ENCODE results near the gene EFEMP2. TPM values are rescaled to one million over a fixed set of nuclear protein-coding genes. Genes with fewer than 3 reads are reported as not detected.

The EFEMP2 gene
- total RNA-seq, 2 experiments from 2014 or later, result 15.3 to 20.0 TPM

- Mint-ChIP-seq H3K36me3 (peaks cover 17% of the 10 kb centered on the region), H3K27ac (no peak overlapping the region), H3K4me1 (peaks cover 24% of the 10 kb centered on the region), H3K9me3 (no peaks in the 10 kb centered on the region), H3K4me3 (no peak overlapping the region), H3K27me3 (no peaks in the 10 kb centered on the region)
- POLR2A ChIA-PET, result interaction anchor here (1.2 to 8.3 kb wide), 2 partner anchors 13 to 25 kb away, joined by 4 to 304 read pairs; partner anchors contain the start of genes CCDC85B and FIBP
- no peak for ATAC-seq (ENCODE audit: low read depth)
- DNase-seq, result no peak
Measured at GRCh38 chr11:65864706-65865471, 7.7 kb downstream of the EFEMP2 start.

GRCh38 chr11:65863889-65864705 lies 8.5 kb downstream of the EFEMP2 start:
- H3K36me3 Mint-ChIP-seq, result peaks cover 17% of the 10 kb centered on the region
- no peak overlapping the region for H3K4me3 Mint-ChIP-seq
- ATAC-seq (ENCODE audit: low read depth) (no peak), DNase-seq (no peak)
- H3K4me1 Mint-ChIP-seq, result peaks cover 23% of the 10 kb centered on the region
- no peaks in the 10 kb centered on the region for H3K27me3 Mint-ChIP-seq
- no peak overlapping the region for H3K27ac Mint-ChIP-seq
- H3K9me3 Mint-ChIP-seq, result no peaks in the 10 kb centered on the region
- POLR2A ChIA-PET, result interaction anchor here (1.2 to 8.3 kb wide), 5 partner anchors 7 to 54 kb away, joined by 4 to 304 read pairs (median 22); partner anchors contain the start of genes CCDC85B, EFEMP2 and FIBP

- no peak for ATAC-seq (ENCODE audit: low read depth)
- peaks cover 26% of the 10 kb centered on the region for H3K4me1 Mint-ChIP-seq
- H3K27me3 Mint-ChIP-seq, result no peaks in the 10 kb centered on the region
- DNase-seq, result peak; percentile 22
- H3K4me3 Mint-ChIP-seq, result peak overlapping the region; percentile 63
- peak overlapping the region; percentile 70 for H3K27ac Mint-ChIP-seq
- no peaks in the 10 kb centered on the region for H3K9me3 Mint-ChIP-seq
- POLR2A ChIA-PET, result interaction anchor here (1.7 to 8.3 kb wide), 4 partner anchors 8 to 55 kb away, joined by 4 to 304 read pairs (median 99); partner anchors contain the start of genes CCDC85B, EFEMP2 and FIBP
- peaks cover 17% of the 10 kb centered on the region for H3K36me3 Mint-ChIP-seq
Measured at GRCh38 chr11:65862941-65863888, 9.4 kb downstream of the EFEMP2 start.

- Mint-ChIP-seq H3K36me3 (peaks cover 14% of the 10 kb centered on the region), H3K4me3 (peak overlapping the region; percentile 91), H3K27me3 (no peaks in the 10 kb centered on the region), H3K9me3 (no peaks in the 10 kb centered on the region), H3K27ac (peak overlapping the region; percentile 70), H3K4me1 (peaks cover 25% of the 10 kb centered on the region)
- ATAC-seq (ENCODE audit: low read depth) (no peak), DNase-seq (peak; percentile 28)
- POLR2A ChIA-PET, result interaction anchor here (1.7 to 8.3 kb wide), 4 partner anchors 9 to 56 kb away, joined by 4 to 304 read pairs (median 99); partner anchors contain the start of genes CCDC85B, EFEMP2 and FIBP
Measured at GRCh38 chr11:65862191-65862735, 10.3 kb downstream of the EFEMP2 start.

GRCh38 chr11:65861533-65862183 lies 10.9 kb downstream of the EFEMP2 start:
- H3K27me3 Mint-ChIP-seq, result no peaks in the 10 kb centered on the region
- peaks cover 14% of the 10 kb centered on the region for H3K36me3 Mint-ChIP-seq
- peak overlapping the region; percentile 91 for H3K4me3 Mint-ChIP-seq
- no peaks in the 10 kb centered on the region for H3K9me3 Mint-ChIP-seq
- H3K4me1 Mint-ChIP-seq, result peaks cover 27% of the 10 kb centered on the region
- H3K27ac Mint-ChIP-seq, result peak overlapping the region; percentile 98
- no peak for ATAC-seq (ENCODE audit: low read depth)
- POLR2A ChIA-PET, result interaction anchor here (0.8 to 8.3 kb wide), 7 partner anchors 9 to 363 kb away, joined by 3 to 304 read pairs (median 30); partner anchors contain the start of genes CCDC85B, CTSW, EFEMP2 and FIBP
- DNase-seq, result peak; percentile 31

GRCh38 chr11:65861165-65861505 lies 11.5 kb downstream of the EFEMP2 start:
- Mint-ChIP-seq H3K27me3 (no peaks in the 10 kb centered on the region), H3K36me3 (peaks cover 20% of the 10 kb centered on the region), H3K4me3 (peak overlapping the region; percentile 91), H3K27ac (peak overlapping the region; percentile 98), H3K4me1 (peaks cover 32% of the 10 kb centered on the region), H3K9me3 (no peaks in the 10 kb centered on the region)
- ATAC-seq (ENCODE audit: low read depth) (no peak), DNase-seq (no peak)
- POLR2A ChIA-PET, result interaction anchor here (0.7 to 8.3 kb wide), 13 partner anchors 8 to 392 kb away, joined by 3 to 304 read pairs (median 7); partner anchors contain the start of genes CCDC85B, CTSW, EFEMP2 and FIBP

- peak within 1 kb of the TSS; percentile 91 for H3K4me3 Mint-ChIP-seq
- H3K9me3 Mint-ChIP-seq, result no peaks in the 10 kb centered on the region
- peak; percentile 30 for ATAC-seq (ENCODE audit: low read depth)
- DNase-seq, result peak; percentile 98
- H3K27me3 Mint-ChIP-seq, result no peaks in the 10 kb centered on the region
- H3K4me1 Mint-ChIP-seq, result peaks cover 38% of the 10 kb centered on the region
- H3K36me3 Mint-ChIP-seq, result peaks cover 26% of the 10 kb centered on the region
- peak within 1 kb of the TSS; percentile 98 for H3K27ac Mint-ChIP-seq
- POLR2A ChIA-PET, result interaction anchor here (0.6 to 8.3 kb wide), 27 partner anchors 8 to 393 kb away, joined by 3 to 304 read pairs (median 7); partner anchors contain the start of genes AP5B1, CCDC85B, CTSW and EFEMP2
Measured at GRCh38 chr11:65860278-65861164, 12.1 kb downstream of the EFEMP2 start, which contains the start of gene MUS81. Gene MUS81, plus strand, starts transcription at chr11:65860433. Its CDS starts 321 bp downstream, at chr11:65860754.

GRCh38 chr11:65859812-65860277 lies 12.8 kb downstream of the EFEMP2 start:
- Mint-ChIP-seq H3K27ac (peak overlapping the region; percentile 98), H3K4me1 (peaks cover 34% of the 10 kb centered on the region), H3K27me3 (no peaks in the 10 kb centered on the region), H3K36me3 (peaks cover 28% of the 10 kb centered on the region), H3K4me3 (peak overlapping the region; percentile 91), H3K9me3 (no peaks in the 10 kb centered on the region)
- no peak for DNase-seq
- POLR2A ChIA-PET, result interaction anchor here (0.6 to 8.3 kb wide), 34 partner anchors 7 to 607 kb away, joined by 3 to 304 read pairs (median 5); partner anchors contain the start of genes AP5B1, BANF1, CCDC85B and CD248
- peak; percentile 0 for ATAC-seq (ENCODE audit: low read depth)

- Mint-ChIP-seq H3K4me3 (peak overlapping the region; percentile 91), H3K27ac (peak overlapping the region; percentile 98), H3K4me1 (peaks cover 38% of the 10 kb centered on the region), H3K9me3 (no peaks in the 10 kb centered on the region), H3K27me3 (no peaks in the 10 kb centered on the region), H3K36me3 (peaks cover 33% of the 10 kb centered on the region)
- peak; percentile 97 for DNase-seq
- peak; percentile 72 for ATAC-seq (ENCODE audit: low read depth)
- POLR2A ChIA-PET, result interaction anchor here (0.6 to 8.3 kb wide), 34 partner anchors 6 to 607 kb away, joined by 3 to 304 read pairs (median 6); partner anchors contain the start of genes AP5B1, BANF1, CCDC85B and CD248
Measured at GRCh38 chr11:65859095-65859811, 13.3 kb downstream of the EFEMP2 start.

GRCh38 chr11:65858681-65859087 lies 13.9 kb downstream of the EFEMP2 start:
- H3K9me3 Mint-ChIP-seq, result no peaks in the 10 kb centered on the region

More at GRCh38 chr11:65858681-65859087, 13.9 kb downstream of the EFEMP2 start:
- peaks cover 37% of the 10 kb centered on the region for H3K36me3 Mint-ChIP-seq
- H3K4me3 Mint-ChIP-seq, result peak overlapping the region; percentile 91
- peak overlapping the region; percentile 93 for H3K27ac Mint-ChIP-seq
- ATAC-seq (ENCODE audit: low read depth), result no peak
- no peaks in the 10 kb centered on the region for H3K27me3 Mint-ChIP-seq
- H3K4me1 Mint-ChIP-seq, result peaks cover 43% of the 10 kb centered on the region
- POLR2A ChIA-PET, result interaction anchor here (0.6 to 8.3 kb wide), 23 partner anchors 8 to 436 kb away, joined by 3 to 304 read pairs (median 6); partner anchors contain the start of genes C11orf68, CCDC85B, CTSW and EFEMP2
- DNase-seq, result no peak

All from activated naive CD8-positive, alpha-beta T cell treated with anti-CD3 and anti-CD28 coated beads, Interleukin-2, amount 10 ng/mL, durations not matched to agents 7 days and 5 days (primary cell).